GM18505 (cell line): ENCODE measurements around the gene GFY.
A peak's percentile ranks its signal among the peaks of the same experiment; 100 is the strongest.

Experiments
- ATAC-seq: cut with Tn5 transposase; IDR thresholded peaks from one replicate; pipeline ENCODE4 v1.9.1; 2021; ENCODE audit not compliant: unreplicated experiment
- POLR2A ChIP-seq: IDR thresholded peaks from 4 replicates; pipeline ENCODE4 v1.6.1; 2011; ENCODE audit warnings: borderline replicate concordance; ENCODE audit not compliant: insufficient read depth, insufficient read length; ENCODE audit errors: extremely low read depth

Gene GFY

GRCh38 chr19:49425178-49425577, at the start of gene GFY:
TSS of gene GFY (plus strand) at chr19:49425388. CDS start at chr19:49426431, 1,043 bp downstream.
- no peak for TF ChIP-seq POLR2A
- ATAC-seq = no peak

GRCh38 chr19:49378512-49378911, 46.7 kb upstream of the GFY start:
- no peak for TF ChIP-seq POLR2A
- ATAC-seq = no peak

DNA sequence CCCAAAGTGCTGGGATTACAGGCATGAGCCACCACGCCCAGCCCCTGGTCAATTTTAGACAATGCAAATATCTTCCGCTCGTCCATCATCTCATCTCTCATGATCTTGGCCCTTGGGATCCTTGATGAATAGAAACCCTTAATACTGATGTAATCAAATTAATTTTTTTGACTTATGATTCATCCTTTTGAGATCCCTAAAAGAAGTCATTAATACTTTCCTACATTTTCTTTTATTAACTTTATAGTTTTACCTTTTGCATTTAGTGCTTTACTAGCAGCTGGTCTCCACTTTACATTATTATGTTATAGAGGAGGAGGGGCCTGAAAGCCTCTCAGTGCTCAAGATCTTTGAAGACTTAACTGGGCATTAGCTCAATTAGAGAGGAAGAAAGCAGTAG, 44.8 kb upstream of the GFY start:
- TF ChIP-seq POLR2A = no peak
- ATAC-seq = no peak

GRCh38 chr19:49382639-49383038, 42.5 kb upstream of the GFY start:
- TF ChIP-seq POLR2A = no peak
- ATAC-seq = no peak

GRCh38 chr19:49383599-49383998, 41.6 kb upstream of the GFY start:
- no peak for ATAC-seq
- no peak for TF ChIP-seq POLR2A

DNA sequence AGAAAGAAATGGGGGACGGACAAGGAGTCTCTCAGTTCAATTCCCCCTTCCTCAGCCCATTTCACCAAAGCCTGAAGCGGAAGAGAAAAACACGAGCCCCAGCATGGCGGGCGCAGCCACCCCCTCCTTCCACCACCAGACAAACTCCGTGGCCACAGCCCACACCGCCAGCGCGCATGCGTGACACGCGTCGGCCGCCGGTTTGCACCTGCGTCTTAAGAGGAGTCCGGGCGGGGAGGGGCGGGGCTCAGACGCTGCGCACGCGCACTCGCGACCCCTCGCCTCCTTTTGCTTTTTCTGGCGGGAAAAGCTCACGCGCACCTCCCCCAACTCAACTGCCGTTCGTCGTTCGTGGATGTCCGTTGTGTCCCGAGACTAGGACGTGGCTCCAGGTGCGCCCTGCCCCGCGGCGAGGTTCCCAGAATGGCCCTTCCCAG, 37.2 kb upstream of the GFY start, which contains the start of gene KASH5:
KASH5 (plus strand) TSS at position 314 of the 437 bp plus-strand sequence. CDS start 2,635 bp downstream, outside the sequence.
- TF ChIP-seq POLR2A = peak; percentile 54
- no peak for ATAC-seq

DNA sequence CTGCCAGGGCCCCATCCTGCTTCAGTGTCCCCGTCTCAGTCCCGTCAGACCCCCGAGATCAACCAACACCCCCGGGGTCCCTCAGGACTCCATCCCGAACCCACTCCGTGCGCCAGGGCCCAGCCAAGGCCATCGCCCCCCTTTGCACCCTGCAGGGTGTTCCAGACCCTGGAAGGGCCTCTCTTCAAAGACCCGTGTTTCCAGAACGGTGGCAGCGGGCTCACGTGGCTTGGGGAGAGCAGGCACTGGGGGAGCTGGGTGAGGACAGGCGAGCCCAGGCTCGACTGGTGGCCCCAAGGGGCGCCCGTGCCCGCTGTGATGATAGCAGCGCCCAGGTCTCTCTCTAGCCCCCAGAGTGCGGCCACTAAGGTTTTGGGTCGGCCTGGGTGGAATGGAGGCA, 35.8 kb upstream of the GFY start:
- no peak for TF ChIP-seq POLR2A
- no peak for ATAC-seq

GRCh38 chr19:49390131-49390928, 34.9 kb upstream of the GFY start:
- no peak for ATAC-seq
- no peak for TF ChIP-seq POLR2A

- no peak for ATAC-seq
- no peak for TF ChIP-seq POLR2A
Measured at GRCh38 chr19:49390929-49391359, 34.2 kb upstream of the GFY start.

DNA sequence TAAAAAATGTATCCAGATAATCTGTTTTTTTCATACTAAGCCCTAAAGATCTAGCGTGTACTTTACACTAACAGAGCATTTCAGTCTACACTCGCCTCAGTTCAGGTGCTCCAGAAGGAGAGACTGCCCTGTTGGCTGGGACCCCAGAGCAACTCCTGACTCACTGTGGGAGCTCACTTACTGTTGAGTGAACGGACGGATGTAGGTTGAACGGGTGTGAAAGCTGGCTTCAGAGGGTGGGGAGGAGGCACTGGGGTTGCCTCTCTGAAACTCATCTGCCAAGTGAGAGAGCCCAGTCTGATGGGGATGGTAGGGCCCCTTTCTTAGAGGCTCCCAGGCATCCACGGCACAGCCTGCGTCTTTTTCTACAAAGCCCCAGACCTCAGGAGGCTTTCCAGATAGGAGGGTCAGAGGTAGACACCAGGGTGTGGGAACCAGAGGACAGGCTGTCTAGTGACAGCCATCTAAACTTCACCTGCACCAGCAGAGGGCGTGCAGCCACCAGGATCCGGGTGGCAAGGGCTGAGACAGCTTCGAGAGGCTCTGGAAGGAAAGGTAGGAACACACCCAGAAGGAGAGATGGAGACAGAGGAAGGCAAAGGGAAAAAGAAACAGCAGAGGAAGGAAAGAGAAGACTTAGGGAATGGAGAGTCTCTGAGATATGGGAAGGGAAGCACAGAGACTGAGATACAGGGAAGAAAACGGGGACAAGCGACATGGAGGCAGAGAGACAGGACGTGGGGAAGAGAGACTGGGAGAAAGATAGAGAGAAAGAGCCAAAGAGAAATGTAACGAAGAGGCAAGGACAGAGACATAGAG, 33.4 kb upstream of the GFY start:
- no peak for TF ChIP-seq POLR2A
- ATAC-seq = no peak

DNA sequence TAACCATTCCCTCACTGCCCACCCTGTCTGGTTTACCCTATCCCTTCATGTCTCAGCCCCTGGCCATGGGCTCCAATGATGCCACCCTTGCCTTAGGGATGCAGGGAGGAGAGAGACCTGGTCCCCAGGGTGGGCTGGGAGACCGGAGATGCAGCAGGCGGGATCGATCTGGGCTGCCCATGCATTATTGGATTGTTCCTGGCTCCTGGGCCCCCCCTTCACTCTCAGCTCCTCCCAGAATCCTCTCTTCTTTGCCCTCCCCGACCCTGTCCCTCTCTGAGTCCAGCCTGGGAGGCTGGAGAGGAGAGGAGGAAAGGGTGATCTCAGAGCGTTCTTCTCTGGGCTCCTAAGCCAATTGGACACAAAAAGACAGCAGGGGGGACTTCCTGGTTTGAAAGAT, 31.3 kb upstream of the GFY start:
- ATAC-seq = no peak
- no peak for TF ChIP-seq POLR2A

DNA sequence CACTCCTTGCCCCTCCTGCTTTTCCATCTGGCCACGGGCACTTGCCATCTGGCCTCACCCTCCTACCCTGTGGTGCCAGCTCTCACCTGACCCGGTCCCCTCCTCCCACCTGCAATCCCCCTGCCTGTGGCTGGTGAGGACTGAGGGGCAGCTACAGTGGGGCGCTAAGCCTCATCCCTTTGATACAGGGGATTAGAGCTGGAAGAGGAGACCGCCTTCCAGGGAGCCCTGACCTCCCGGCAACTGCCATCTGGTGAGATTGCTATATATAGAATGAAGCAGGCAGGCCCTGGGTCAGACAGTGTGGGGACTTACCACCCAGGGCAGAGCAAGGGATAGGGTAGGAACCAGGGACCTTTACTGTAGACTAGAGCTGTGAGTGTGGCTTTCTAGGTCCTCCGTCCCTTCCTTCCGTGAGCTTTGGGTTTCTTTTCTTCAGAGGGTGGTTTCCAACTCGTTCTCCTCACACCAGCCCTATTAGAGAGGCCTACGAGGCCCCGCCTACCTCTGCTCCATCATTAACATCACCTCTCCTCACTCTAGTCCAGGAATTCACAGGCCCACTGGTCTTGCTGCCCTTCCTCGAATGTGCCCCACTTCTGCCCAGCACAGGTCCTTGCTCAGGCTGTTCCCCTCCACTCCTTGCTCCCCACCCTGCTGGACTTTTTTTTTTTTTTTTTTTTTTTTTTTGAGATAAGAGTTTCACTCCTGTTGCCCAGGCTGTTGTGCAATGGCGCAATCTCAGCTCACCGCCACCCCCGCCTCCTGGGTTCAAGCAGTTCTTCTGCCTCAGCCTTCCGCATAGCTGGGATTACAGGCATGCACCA, 29.4 kb upstream of the GFY start:
- no peak for ATAC-seq
- no peak for TF ChIP-seq POLR2A
